ENCODE measurements around the gene CSNK1A1.
"Not testable (repeated sequence)": the region's sequence is repeated elsewhere in the genome, so short reads cannot be mapped to it uniquely, and the experiment has no call there.

- TF ChIP-seq CTCF (IDR thresholded peaks at IDR 0.05); POLR2AphosphoS5 (IDR thresholded peaks at IDR 0.05); POLR2A (IDR thresholded peaks at IDR 0.05); EP300 (IDR thresholded peaks at IDR 0.05; ENCODE audit: low read depth): not testable (repeated sequence)
Observed at GRCh38 chr5:149598234-149598633, 47.0 kb upstream of the CSNK1A1 start.
